ENCODE data around the gene IL13.

IL13 gene

DNA sequence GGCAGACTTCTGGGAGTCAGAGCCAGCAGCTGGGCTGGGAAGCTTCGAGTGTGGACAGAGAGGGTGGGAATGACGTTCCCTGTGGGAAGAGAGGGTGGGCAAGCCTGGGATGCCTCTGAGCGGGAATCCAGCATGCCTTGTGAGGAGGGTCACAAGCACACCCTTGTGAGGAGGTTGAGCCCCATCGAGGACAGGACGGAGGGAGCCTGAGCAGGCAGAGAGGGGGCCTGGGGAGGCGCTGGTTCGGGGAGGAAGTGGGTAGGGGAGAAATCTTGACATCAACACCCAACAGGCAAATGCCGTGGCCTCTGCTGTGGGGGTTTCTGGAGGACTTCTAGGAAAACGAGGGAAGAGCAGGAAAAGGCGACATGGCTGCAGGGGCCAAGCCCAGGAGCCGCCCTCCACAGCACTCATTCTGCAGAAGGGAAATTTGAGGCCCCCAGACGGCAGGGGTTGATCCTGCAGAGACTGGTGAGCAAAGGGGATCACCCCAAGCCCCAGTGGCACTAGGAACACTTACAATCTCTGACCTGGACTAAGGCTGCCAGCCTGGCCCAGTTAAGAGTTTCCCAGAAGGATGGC lies 1.1 kb upstream of the IL13 start:
- no peak for DNase-seq

DNA sequence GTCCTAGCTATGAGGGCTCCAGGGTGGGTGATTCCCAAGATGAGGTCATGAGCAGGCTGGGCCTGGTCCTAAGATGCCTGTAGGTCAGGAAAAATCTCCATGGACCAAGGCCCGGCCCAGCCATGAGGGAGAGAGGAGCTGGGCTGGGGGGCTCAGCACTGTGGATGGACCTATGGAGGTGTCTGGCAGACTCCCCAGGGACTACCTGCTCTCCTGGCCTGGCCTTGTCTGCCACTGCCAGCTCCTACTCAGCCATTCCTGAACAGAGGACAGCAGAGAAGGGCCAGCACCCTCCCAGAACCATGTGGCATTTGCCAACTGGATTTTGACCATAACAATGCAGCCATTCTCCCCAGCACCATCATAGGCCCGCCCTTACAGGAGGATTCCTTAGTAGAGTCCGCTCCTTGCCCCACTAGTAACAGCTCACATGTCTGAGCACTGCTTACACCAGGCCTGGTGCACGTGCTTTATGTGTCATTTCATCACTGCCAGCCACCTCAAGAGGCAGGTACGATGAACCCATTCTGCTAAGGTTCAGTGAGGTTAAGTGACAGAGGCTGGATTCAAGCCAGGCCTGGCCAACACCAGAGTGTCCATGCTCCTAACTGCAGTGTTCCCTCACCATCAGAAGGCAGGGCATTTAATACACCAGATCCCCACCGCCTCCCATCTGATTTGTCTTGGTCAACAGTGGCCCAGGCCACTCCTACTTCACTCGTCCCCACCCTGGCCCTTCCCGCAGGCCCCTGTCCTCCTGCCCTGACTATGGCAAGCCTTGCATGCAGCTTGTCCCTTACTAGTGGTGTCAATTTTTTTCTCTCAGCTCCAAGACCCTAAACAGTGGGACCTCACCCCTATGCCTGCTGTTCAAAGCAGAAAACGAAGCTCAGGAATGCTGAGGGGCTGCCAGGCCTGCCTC lies 669 bp downstream of the IL13 start:
- no peak for DNase-seq

DNA sequence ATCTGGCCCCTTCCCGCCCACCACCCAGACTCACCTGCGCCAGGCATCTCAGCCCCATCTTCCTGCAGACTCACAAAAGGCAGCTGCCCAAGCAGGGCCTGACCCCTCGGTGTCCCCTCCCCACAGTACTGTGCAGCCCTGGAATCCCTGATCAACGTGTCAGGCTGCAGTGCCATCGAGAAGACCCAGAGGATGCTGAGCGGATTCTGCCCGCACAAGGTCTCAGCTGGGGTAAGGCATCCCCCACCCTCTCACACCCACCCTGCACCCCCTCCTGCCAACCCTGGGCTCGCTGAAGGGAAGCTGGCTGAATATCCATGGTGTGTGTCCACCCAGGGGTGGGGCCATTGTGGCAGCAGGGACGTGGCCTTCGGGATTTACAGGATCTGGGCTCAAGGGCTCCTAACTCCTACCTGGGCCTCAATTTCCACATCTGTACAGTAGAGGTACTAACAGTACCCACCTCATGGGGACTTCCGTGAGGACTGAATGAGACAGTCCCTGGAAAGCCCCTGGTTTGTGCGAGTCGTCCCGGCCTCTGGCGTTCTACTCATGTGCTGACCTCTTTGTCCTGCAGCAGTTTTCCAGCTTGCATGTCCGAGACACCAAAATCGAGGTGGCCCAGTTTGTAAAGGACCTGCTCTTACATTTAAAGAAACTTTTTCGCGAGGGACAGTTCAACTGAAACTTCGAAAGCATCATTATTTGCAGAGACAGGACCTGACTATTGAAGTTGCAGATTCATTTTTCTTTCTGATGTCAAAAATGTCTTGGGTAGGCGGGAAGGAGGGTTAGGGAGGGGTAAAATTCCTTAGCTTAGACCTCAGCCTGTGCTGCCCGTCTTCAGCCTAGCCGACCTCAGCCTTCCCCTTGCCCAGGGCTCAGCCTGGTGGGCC lies 1.9 kb downstream of the IL13 start:
- no peak for DNase-seq

DNA sequence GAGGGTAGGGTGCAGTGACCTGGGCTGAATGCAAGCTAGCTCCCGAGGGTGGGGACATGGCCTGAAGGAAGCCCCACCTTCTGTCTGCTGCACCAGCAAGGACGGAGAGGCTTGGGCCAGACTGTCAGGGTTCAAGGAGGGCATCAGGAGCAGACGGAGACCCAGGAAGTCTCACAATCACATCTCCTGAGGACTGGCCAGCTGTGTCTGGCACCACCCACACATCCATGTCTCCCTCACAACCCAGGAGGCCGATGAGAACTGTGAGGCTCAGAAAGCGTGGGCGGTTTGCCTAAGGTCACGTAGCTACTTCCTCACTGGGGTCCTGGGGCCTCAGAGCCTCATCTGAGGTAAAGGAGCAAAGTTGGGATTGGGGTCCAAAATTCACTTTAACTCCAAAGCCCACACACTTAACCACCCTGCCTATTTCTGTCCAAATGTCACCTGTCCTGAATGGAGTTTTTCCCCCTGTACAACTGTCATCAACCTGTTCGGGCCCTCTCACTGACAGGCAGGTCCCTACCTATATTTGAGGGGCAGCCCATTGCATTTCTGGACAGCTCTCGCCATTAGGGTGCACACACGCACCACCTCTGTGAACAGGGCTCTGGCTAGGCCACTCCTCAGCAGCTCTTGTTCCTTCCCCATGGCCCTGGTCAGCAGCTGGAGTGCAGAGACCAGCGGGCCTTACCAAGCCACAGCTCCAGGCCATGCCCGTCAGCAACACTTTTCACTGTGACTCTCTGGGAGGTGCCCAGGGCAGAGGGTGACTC lies 3.4 kb downstream of the IL13 start:
- DNase-seq, result no peak

DNA sequence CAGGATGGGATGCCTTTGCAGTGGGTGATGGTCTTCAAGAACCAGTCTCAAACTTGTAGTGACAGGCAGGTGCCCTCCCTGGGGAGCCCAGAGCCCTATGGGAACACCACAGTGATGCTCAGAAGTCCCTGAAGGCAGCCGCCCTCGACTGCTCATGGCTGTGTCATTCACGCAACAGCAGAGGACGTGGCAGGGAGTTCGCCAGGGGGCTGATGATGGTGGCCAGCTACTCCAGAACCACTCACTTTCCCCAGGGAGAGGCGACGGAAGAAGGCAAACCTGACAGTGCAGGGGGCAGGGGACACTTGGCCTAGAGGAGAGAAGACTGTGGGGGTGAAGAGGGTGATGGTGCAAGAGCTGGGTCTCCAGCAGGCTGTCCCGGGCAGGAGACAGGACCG lies 4.0 kb downstream of the IL13 start:
- DNase-seq, result no peak

DNA sequence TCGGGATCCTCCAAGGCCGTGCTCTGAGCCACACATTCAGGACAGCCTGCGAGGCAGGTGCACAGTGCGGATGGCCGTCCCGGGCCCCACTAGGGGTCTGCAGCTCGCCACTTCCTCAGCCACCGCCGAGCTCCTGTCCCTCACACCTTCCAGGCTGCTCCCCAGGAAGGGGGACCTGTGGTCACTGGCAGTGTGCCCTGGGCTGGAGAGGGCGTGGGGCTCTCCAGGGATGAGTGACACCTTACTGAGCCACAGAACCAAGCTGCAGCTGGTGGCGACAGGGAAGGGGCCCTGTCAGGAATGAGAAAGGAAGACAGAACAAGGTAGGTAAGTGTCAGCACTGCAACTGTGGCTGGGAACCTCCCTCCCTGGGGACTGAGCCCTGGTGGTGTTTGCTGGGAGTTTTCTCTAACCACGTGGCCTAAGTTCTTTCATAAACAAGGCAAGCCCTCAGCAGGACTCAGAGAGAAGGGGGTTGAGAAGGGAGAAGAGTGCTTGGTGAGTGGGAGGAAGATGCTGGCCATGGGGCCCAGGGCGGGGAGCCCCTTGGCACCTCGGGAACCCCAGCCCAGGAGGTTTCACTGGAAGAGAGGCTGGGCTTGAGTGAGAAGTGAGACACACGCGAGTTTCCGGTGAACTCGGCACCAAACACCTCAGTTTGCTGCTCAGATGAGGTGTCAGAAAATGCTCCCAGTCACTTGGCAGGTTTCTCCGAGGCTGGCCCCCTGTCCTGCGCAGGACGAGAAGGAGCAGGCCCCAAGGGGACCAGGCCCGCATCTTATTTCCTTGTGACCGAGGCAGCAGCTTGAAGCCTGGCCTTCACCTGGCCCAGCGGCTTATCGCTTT lies 5.2 kb downstream of the IL13 start:
- peak; percentile 9 for DNase-seq

DNA sequence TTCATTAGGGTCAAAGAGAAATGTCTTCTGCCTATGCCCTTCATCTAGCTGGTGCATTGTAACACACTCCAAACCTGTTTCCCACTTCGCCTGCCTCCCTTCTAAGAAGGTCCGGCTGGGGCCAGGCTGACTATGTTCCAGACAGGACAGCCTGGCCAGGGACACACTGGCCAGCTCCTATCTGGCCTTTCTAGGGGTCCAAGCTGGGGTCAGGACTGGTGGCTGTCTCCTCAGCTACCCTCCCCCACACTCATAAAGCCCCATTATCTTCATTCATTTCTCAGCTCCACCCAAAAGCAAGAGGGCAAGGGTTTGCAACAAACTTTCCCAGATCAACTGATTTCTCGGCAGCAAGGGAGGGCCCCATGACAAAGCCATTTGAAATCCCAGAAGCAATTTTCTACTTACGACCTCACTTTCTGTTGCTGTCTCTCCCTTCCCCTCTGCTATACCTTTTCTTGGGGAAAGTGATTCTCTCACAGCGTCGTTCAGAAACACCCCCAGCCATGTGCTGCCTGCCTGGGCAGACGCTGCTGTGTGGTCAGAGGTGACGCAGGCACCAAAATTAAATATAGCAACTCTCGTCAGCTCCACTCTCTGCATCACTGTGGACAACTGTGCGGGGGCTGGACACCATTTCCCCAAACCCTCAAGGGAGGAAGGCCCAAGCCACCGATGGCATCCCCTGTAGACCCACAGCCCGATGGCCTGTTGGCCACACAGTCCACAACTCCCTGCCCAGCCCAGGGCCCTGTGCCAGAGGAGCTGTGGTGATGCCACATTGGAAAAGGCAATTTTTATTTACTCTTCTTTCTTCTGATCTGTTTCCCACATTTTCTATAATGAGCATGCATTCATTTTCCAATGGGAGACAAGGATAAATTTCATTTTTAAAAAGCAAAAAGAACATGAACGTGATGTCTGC lies 6.1 kb downstream of the IL13 start:
- DNase-seq, result no peak

DNA sequence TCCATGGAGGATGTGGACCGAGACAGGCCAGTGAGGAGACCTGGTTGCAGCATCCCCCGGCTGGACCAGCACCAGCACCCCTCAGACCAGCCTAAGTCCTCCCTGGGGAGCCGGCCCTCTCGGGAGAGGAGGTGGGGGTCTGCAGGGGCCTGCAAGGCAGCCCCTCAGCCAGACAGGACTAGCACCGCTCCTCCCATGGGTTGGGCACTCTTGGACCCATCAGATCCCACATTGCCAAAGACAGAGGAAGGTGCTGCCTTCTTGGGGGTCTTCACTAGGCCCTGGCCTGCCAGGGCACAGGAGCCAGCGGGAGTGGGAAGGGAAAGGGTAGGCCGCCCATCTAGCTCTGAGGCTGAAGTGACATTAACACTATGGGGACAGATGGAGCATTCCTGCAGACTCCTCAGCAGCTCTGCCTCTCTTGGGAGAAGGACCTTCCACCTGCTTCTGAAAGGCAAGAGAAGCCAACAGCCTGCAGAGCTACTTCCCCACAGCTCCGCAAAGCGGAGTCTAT lies 6.8 kb downstream of the IL13 start:
- no peak for DNase-seq

DNA sequence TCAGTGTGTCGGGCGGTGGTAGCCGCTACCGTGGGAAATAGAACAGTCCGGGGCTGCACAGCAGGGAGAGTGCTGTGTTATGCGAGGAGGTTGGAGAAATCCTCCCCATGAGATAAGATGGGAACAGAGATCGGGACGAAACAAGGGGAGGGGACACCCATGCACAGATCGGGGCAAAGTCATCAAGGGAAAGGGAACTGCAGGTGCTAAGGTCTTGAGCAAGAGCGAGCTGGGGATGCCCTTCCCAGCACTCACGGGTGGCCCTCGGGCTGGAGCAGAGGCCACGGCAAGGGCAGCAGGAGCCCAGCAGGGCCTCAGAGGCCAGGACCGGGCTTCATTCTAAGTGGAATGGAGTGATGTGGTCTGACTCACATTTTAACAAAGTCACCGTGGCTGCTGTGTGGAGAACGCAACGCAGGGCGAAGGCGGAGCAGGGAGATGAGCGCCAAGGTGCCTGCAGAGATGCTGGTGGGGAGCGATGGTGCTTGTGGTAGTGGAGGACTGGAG lies 7.7 kb downstream of the IL13 start:
- no peak for DNase-seq

DNA sequence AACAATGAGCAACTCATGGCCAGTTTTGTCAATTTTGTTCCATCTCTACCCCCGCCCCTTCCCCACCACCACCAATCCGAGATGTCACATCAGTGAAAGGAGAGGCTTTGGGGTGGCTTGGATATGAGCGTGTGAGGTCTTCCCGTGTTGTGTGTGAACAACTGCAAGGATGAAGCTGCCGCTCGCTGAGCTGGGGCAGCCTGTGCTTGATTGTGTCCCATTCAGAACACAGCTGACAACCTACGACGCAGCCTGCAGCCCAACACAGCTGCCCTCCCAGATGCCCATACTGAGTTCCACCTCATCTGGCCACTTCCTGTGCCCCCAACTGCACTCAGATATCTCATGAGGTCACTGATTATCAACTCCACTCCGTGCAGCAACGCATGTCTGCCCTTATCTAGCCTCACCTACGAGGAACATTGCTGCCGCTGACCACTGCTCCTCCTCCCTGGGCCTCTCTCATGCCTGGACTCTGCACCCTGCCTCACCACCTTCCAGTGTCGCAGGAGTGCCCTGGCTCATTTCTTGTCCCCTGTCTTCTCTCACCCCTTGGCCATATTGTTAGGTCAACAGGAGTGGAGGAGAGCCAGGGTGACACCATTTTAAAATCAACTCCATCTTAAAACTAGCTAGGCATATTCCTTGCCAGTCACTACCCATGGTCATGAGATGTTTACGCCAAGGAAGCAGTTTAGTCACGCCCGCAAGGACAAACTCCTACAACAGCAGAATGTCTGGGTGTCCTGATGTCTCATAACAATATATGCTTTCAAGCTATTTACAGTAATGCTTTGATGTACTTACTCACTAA lies 8.5 kb downstream of the IL13 start:
- DNase-seq, result no peak

DNA sequence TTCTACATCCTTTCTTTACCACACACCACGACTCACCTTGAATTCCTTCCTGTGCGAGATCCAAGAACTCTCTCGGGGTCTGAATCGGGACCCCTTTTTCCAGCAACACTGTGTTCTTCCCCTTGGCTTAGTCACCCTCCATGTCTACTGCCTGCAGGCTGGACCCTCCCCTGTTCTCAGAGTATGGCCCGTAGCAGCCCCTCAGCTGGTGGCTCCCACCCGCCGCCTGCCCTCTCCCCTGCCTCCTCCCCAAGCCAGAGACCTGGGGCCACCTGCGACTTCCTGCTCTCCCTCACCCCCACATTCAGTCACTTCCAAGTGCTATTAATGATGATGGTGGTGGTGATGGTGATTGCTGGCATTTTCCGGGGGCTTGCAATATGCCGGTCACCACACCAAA lies 9.3 kb downstream of the IL13 start:
- no peak for DNase-seq

DNA sequence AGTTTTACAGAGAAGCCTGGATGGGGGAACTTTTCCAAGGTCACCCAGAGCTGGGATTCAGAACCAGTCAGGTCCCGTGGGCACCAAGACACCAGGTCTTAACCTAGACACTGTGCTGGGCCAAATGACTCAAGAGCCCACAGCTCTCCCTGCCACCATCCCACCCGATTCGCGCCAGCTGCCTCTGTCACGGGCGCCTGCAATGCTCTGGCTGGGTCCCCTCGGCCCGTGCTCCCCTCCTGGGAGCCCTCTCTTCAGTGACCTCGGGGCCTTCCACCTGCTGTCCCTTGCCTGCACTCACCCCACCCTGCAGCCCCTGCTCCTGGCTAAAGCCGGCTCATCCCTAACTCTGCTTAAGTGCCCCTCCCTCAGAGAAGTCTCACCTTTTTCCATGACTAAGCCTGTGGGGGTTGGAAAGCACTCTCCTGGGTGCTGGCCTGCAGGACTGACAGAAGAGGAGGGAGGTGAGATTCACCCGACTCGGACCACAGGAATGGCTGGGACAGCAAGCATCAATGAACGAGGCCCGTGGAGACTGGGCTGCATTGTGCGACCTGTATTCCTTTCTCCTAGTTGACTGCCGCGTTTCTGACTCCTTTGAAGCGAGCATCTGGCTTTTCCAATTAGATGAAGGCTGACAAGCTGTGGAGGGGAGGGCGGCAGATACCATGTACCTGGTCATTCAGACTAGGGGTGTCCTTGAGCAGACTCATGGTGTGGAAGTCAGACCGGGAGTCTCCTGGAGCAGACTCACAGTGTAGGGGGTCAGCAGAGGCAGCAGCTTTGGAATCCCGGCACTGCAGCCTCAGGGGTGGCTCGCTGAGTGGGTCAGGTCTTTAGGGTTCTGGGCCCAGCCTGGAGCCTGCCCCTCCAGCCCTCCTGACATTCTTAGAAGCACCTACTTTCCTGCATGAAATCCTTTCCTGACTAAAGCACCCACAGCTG lies 10.1 kb downstream of the IL13 start:
- no peak for DNase-seq

DNA sequence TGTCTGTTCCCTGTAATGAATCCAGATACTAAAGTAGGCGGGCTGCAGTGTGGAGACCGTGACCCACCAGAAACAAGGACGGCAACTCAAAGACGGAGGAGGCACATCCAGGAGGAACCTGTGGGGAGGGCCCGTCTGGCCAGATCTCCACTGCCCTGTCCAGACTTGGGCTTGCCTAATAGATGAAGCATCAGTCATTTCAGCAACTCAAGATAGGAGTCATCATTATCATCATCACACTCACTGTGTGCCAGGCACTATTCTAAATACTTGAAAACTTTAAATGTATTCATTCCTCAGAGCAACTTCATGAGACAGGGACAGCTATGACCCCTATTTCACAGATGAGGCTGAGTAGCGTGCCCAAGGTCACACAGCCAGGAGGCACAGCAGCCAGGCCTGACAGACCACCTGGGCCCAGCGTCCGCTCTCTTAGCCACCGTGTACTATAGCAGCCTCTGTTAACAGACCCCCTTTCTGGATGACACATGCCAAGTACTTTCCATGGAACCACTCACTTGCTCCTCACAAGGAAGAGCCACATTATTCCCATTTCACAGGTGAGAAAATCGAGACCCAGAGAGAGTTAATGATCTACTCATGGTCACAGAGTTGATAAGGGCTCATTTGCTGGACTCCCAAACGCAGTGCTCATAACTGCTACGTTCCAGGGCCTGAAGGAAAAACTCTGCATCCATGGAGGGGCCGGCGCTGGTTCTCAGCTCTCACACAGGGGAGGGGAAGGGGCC lies 10.9 kb downstream of the IL13 start:
- no peak for DNase-seq

DNA sequence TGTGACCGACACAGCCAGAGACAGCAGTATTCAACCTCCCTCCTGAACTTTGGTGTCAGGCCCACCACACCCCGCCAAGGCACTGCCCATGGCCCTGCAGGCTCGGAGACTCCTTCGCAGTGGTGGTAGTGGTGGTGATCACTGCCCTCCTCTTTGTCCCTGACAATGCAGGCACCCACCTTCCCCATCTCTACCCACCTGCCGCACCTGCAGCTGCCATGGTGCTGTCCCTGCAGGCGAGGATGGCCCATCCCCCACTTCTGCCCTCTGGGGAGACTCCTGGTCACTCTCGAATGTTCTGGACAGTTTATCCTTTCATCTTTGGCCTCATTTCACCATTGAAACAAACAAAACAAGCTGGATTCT lies 11.5 kb downstream of the IL13 start:
- DNase-seq, result no peak

DNA sequence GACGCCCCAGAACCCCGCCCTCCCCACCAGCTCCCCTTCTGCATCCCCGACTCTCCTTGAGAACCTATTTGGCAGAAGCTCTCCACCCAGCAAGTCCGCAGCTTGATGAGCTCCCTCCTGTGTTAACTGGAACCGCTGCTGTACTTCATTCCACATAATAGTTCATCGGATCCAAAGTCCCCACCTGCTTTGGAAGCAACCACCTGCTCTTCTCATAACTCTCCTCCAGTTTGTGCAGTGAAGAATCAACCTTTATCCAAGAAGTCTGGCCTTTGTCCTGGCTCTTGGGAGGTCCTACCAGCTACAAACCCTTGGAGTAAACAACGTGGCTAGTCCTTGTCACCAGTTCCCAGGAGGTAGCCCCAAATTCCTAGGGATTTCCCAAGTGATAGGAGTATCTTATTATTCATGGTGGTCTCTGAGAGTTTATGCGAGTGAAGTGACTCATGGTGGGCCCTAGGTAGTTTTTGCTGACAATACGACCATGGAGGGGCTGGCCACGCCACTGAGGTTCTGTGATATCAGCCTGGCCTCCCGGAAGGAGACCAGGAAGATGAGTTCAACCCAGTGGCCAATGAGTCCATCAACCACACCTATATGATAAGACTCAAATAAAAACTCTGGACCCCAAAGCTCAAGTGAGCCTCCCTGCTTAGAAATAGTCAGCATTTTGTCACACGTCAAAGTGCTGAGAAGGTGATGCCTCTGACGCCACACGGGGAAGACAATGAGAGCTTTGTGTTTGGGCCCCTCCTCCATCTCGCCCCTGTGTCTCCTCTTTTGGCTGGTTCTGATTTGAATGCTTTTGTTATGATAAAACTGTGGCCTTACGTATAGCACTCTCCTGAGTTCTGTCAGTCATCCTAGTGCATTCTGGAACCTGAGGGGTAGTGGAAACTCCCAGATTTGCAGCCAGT lies 12.3 kb downstream of the IL13 start:
- DNase-seq, result no peak

DNA sequence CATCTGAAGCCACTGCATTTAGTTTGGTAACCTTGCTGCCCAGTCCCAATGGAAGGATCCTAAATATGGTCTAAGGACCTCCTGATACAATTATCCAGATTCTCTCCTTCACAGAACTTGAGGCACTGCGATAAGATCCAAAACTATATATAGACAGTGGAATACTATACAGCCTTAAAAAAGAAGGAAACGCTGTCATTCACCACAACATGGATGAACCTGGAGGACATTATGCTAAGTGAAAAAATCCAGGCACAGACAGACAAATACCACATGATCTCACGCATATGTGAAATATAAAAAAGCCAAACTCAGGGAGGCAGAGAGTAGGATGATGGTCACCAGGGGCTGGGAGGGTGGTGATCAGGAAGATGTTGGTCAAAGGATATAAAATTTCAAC lies 13.0 kb downstream of the IL13 start:
- no peak for DNase-seq

All from NCI-H2107 (cell line).